Measurements from ENCODE around the gene ANXA4. TPM values are rescaled to one million over a fixed set of nuclear protein-coding genes. Genes with fewer than 3 reads are reported as not detected.
A peak's percentile ranks its signal among the peaks of the same experiment; 100 is the strongest.

Gene ANXA4
- total RNA-seq, 1 donor from 2014 or later = 4.7 TPM

DNA sequence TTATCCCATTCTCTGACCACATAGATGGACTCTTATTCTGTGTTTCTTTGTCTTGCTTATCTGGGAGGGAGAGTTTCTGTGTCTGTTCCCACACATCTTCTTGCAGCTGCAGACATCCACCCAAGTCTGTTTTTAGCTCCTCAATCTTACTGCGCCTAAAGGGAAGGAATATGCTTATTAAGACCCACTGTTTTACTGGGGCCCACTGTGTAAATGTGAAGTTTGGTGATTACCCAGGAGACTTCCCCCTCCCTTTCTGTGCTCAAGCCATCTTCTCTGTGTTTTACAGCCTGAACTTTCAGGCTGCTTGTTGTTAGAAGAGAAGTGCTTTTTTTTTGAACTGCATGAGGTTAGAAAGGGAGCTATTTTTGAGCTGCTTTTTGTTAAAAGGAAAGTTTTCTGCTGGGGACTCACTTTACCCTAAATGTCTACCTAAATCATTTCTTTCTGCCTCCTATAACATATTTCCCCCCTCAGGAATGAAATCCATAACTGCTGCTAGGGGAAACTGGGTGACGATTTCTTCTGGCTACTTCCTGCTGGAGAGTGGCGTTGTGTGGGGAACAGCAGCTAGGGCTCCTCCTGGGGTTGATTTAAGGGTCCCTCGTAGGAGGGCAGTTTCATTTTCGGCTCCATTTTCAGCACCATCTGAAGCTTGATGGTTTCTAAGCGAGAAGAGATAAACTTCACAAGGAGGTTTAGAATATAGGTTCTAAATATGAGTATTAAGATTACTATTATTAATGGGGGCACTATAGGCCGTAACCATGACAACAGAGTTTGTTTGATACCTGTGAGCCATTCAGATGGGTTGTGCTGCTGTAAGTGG, 48.1 kb downstream of the ANXA4 start:
- no peak overlapping the region for H3K4me3 ChIP-seq
- peaks cover 6% of the 10 kb centered on the region for H3F3A ChIP-seq (ENCODE audit: low read depth)
- Mint-ChIP-seq H3K27me3 (ENCODE audit: insufficient read depth, low read depth) (no peaks in the 10 kb centered on the region), H3K4me3 (peak overlapping the region; percentile 13), H3K36me3 (no peaks in the 10 kb centered on the region), H3K4me1 (peaks cover 23% of the 10 kb centered on the region), H3K9me3 (no peaks in the 10 kb centered on the region), H3K27ac (peak overlapping the region; percentile 98)
- no peak for DNase-seq (ENCODE audit: low spot score)
- no peaks in the 10 kb centered on the region for H3K36me3 ChIP-seq
- no peak overlapping the region for H3K27ac ChIP-seq
- H4K20me1 ChIP-seq (ENCODE audit: low read depth) = no peaks in the 10 kb centered on the region
- no peaks in the 10 kb centered on the region for H3K9me3 ChIP-seq (ENCODE audit: low read depth)
- H3K27me3 ChIP-seq = no peaks in the 10 kb centered on the region
- H3K79me2 ChIP-seq (ENCODE audit: low read depth) = no peaks in the 10 kb centered on the region
- peak overlapping the region; percentile 90 for H2AFZ ChIP-seq (replicated peaks)
- peak overlapping the region; percentile 9 for H3K9ac ChIP-seq
- H3K4me1 ChIP-seq = peaks cover 24% of the 10 kb centered on the region
- peak overlapping the region; percentile 31 for H3K4me2 ChIP-seq
- no peak for TF ChIP-seq EZH2phosphoT487 (IDR thresholded peaks at IDR 0.05)
- TF ChIP-seq EZH2 (IDR thresholded peaks at IDR 0.05) = no peak
- TF ChIP-seq, protein P1, sequence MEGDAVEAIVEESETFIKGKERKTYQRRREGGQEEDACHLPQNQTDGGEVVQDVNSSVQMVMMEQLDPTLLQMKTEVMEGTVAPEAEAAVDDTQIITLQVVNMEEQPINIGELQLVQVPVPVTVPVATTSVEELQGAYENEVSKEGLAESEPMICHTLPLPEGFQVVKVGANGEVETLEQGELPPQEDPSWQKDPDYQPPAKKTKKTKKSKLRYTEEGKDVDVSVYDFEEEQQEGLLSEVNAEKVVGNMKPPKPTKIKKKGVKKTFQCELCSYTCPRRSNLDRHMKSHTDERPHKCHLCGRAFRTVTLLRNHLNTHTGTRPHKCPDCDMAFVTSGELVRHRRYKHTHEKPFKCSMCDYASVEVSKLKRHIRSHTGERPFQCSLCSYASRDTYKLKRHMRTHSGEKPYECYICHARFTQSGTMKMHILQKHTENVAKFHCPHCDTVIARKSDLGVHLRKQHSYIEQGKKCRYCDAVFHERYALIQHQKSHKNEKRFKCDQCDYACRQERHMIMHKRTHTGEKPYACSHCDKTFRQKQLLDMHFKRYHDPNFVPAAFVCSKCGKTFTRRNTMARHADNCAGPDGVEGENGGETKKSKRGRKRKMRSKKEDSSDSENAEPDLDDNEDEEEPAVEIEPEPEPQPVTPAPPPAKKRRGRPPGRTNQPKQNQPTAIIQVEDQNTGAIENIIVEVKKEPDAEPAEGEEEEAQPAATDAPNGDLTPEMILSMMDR (IDR thresholded peaks at IDR 0.05) = no peak

DNA sequence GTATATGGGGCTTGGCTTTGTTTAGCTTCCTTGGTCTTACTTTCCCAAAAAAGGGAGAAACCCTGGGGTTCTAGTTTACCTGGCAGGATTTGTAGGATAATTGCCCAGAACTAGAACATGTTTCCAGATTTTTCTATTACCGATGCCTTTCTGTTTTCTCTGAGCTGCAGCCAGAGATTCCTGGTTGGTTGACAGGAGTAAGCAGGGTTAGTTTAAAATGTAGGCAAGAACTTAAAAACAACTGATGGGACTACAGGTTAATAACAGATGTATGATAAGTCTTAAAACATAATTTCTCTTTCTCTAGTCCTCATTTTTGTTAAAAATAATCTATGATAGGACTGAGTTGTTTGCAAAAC, 48.6 kb downstream of the ANXA4 start:
- H3K27me3 ChIP-seq = no peaks in the 10 kb centered on the region
- peaks cover 24% of the 10 kb centered on the region for H3K4me1 ChIP-seq
- peaks cover 6% of the 10 kb centered on the region for H3F3A ChIP-seq (ENCODE audit: low read depth)
- no peaks in the 10 kb centered on the region for H3K9me3 Mint-ChIP-seq
- DNase-seq (ENCODE audit: low spot score) = no peak
- no peaks in the 10 kb centered on the region for H3K27me3 Mint-ChIP-seq (ENCODE audit: insufficient read depth, low read depth)
- H3K36me3 ChIP-seq = no peaks in the 10 kb centered on the region
- H3K4me3 ChIP-seq = no peak overlapping the region
- no peak overlapping the region for H3K27ac Mint-ChIP-seq
- H3K36me3 Mint-ChIP-seq = no peaks in the 10 kb centered on the region
- no peaks in the 10 kb centered on the region for H3K79me2 ChIP-seq (ENCODE audit: low read depth)
- H3K9ac ChIP-seq = no peak overlapping the region
- H3K4me3 Mint-ChIP-seq = no peak overlapping the region
- no peaks in the 10 kb centered on the region for H3K9me3 ChIP-seq (ENCODE audit: low read depth)
- no peak overlapping the region for H3K4me2 ChIP-seq
- no peaks in the 10 kb centered on the region for H4K20me1 ChIP-seq (ENCODE audit: low read depth)
- TF ChIP-seq EZH2phosphoT487 (IDR thresholded peaks at IDR 0.05) (no peak), EZH2 (IDR thresholded peaks at IDR 0.05) (no peak)
- TF ChIP-seq, protein P1 (IDR thresholded peaks at IDR 0.05) = no peak
- no peak overlapping the region for H3K27ac ChIP-seq
- H3K4me1 Mint-ChIP-seq = peaks cover 23% of the 10 kb centered on the region
- H2AFZ ChIP-seq (replicated peaks) = peak overlapping the region; percentile 90

DNA sequence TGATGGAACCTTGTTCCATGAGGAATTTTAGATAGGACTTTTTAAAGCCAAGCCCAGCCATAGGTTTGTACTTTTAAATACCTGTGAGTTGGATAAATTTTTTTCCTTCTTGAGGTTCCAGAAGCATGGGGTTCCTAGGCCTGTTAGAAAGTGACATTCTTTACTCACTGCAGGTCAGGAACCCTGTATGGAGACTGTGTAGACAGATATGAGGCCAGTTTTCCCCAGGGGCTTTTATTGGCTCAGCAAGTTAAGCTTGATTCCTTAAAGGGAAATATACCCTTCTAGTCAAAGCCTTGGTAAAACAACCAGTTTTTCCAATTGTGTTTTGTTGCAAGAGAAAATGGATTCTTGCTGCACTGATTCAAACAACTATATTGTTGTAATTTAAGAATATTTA, 49.1 kb downstream of the ANXA4 start:
- TF ChIP-seq, protein P1 (IDR thresholded peaks at IDR 0.05) = no peak
- no peak for TF ChIP-seq EZH2phosphoT487 (IDR thresholded peaks at IDR 0.05)
- no peak for TF ChIP-seq EZH2 (IDR thresholded peaks at IDR 0.05)
- Histone ChIP-seq H3K79me2 (ENCODE audit: low read depth) (no peaks in the 10 kb centered on the region), H3K9ac (no peak overlapping the region), H3F3A (ENCODE audit: low read depth) (peaks cover 6% of the 10 kb centered on the region), H2AFZ (replicated peaks) (no peak overlapping the region), H3K9me3 (ENCODE audit: low read depth) (no peaks in the 10 kb centered on the region), H3K4me1 (peaks cover 24% of the 10 kb centered on the region), H3K4me3 (no peak overlapping the region), H3K27ac (no peak overlapping the region), H4K20me1 (ENCODE audit: low read depth) (no peaks in the 10 kb centered on the region), H3K4me2 (no peak overlapping the region), H3K27me3 (no peaks in the 10 kb centered on the region), H3K36me3 (no peaks in the 10 kb centered on the region)
- H3K27ac Mint-ChIP-seq = no peak overlapping the region
- H3K36me3 Mint-ChIP-seq = no peaks in the 10 kb centered on the region
- no peaks in the 10 kb centered on the region for H3K9me3 Mint-ChIP-seq
- no peak for DNase-seq (ENCODE audit: low spot score)
- H3K27me3 Mint-ChIP-seq (ENCODE audit: insufficient read depth, low read depth) = no peaks in the 10 kb centered on the region
- H3K4me3 Mint-ChIP-seq = no peak overlapping the region
- H3K4me1 Mint-ChIP-seq = peaks cover 23% of the 10 kb centered on the region
